Thoracic aorta (tissue), 2 donors: ENCODE results near the gene TNNC1. TPM values are rescaled to one million over a fixed set of nuclear protein-coding genes. Genes with fewer than 3 reads are reported as not detected.

Experiments
- ATAC-seq: fragments of 150-250 bp; one replicate; pipeline ENCODE4 v1.8.0; 2017; ENCODE audit warnings: low read depth; ENCODE audit not compliant: insufficient number of reproducible peaks, low FRiP score
- DNase-seq: peaks from one replicate; pipeline ENCODE4 v3.0.0-alpha.2; 2020; ENCODE audit warnings: low spot score
- H3K27ac ChIP-seq, 2 donors: fragments of 200-600 bp; sonication (generic); 1 replicate in 1 of 2; 2 replicates in 1 of 2; pipeline ENCODE4 v1.5.1; 2016; ENCODE audit warnings: mild to moderate bottlenecking in 2 of 2, moderate library complexity in 2 of 2
- H3K27me3 ChIP-seq: fragments of 200-600 bp; sonication (generic); replicated peaks from 2 replicates; pipeline ENCODE4 v1.6.0; 2016; ENCODE audit warnings: mild to moderate bottlenecking; ENCODE audit not compliant: insufficient read depth
- H3K36me3 ChIP-seq: fragments of 200-600 bp; sonication (generic); one replicate; pipeline ENCODE4 v1.5.1; 2016
- H3K4me1 ChIP-seq, 2 donors: fragments of 200-600 bp; sonication (generic); 1 replicate in 1 of 2; 2 replicates in 1 of 2; pipeline versions ENCODE4 v1.5.1 to v1.6.0; 2016; ENCODE audit warnings: low read depth in 2 of 2, mild to moderate bottlenecking in 1 of 2; ENCODE audit not compliant: control insufficient read depth in 1 of 2
- H3K4me3 ChIP-seq: fragments of 200-600 bp; sonication (generic); 2 replicates; pipeline ENCODE4 v1.5.1; 2016; ENCODE audit warnings: mild to moderate bottlenecking
- H3K9me3 ChIP-seq: fragments of 200-600 bp; sonication (generic); 2 replicates; pipeline ENCODE4 v1.5.1; 2016
- total RNA-seq, 2 donors: library from RNA; depleted of rRNA; stranded (reverse); fragments of >200 nt; gene quantifications; one replicate each; pipeline versions ENCODE4 v1.1.0 to v1.2.3, GENCODE V29; 2016
- TF ChIP-seq, protein P1 (sequence below): fragments of 200-600 bp; sonication (generic); IDR thresholded peaks from one replicate; pipeline ENCODE4 v1.5.1; 2019; ENCODE audit warnings: antibody characterized with exemption

The TNNC1 gene
- total RNA-seq, 2 donors from 2014 or later = 1.5 to 3.0 TPM

DNA sequence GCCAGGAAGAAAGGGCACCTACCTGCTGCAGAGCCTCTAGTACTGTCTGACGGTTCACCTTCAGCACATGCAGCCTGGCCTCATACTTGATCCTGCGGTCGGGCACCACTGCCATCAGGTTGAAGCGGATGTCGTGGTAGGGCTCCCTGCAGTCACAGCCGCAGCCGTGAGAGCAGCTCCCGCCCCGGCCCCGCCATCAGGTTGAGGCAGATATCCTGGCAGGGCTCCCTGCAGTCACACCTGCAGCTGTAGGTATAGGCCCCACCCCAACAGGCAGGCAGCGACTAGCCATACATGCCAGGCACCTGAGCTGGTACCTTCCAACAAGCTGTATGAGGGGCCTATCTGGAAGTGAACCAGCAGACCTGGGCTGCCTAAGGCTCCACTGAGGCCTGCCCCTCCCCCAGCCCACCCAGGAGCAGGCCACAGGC, 47.6 kb downstream of the TNNC1 start:
- no peak for DNase-seq
- Histone ChIP-seq H3K27ac (no peak overlapping the region), H3K4me1 (peaks cover 13 to 24% of the 10 kb centered on the region in 2 donors), H3K36me3 (peaks cover 61% of the 10 kb centered on the region), H3K27me3 (no peaks in the 10 kb centered on the region), H3K9me3 (no peaks in the 10 kb centered on the region), H3K4me3 (no peak overlapping the region)
- no peak for ATAC-seq
- TF ChIP-seq, protein P1, sequence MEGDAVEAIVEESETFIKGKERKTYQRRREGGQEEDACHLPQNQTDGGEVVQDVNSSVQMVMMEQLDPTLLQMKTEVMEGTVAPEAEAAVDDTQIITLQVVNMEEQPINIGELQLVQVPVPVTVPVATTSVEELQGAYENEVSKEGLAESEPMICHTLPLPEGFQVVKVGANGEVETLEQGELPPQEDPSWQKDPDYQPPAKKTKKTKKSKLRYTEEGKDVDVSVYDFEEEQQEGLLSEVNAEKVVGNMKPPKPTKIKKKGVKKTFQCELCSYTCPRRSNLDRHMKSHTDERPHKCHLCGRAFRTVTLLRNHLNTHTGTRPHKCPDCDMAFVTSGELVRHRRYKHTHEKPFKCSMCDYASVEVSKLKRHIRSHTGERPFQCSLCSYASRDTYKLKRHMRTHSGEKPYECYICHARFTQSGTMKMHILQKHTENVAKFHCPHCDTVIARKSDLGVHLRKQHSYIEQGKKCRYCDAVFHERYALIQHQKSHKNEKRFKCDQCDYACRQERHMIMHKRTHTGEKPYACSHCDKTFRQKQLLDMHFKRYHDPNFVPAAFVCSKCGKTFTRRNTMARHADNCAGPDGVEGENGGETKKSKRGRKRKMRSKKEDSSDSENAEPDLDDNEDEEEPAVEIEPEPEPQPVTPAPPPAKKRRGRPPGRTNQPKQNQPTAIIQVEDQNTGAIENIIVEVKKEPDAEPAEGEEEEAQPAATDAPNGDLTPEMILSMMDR = no peak

DNA sequence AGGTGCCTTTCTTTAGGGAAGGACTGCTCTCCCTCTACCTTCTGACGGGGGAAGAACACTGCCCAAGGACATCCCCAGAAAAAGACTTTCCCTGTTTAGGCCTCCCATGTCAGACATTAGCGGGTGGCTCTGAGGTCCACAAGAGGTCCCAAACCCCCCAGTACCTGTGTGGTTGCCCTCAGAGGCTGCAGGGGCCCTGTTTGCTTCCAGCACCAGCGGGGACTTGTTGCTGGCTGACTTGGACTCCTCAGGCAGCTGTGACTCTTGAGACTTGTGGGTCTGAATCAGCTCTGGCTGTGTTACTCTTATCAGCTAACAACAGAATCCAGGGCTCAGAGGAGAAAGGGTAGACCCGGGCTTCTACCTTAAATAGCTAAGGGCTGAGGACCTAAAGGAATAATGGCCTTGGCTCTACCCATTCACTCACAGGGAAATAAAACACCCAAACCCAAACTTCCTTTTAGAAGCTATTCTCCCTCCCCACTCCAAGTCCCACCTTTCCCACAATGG, 48.2 kb downstream of the TNNC1 start:
- no peak for DNase-seq
- peaks cover 67% of the 10 kb centered on the region for H3K36me3 ChIP-seq
- H3K27ac ChIP-seq = no peak overlapping the region
- ATAC-seq = no peak
- no peak overlapping the region for H3K4me3 ChIP-seq
- H3K9me3 ChIP-seq = no peaks in the 10 kb centered on the region
- no peaks in the 10 kb centered on the region for H3K27me3 ChIP-seq
- H3K4me1 ChIP-seq = peaks cover 10 to 22% of the 10 kb centered on the region in 2 donors
- TF ChIP-seq, protein P1 = no peak

DNA sequence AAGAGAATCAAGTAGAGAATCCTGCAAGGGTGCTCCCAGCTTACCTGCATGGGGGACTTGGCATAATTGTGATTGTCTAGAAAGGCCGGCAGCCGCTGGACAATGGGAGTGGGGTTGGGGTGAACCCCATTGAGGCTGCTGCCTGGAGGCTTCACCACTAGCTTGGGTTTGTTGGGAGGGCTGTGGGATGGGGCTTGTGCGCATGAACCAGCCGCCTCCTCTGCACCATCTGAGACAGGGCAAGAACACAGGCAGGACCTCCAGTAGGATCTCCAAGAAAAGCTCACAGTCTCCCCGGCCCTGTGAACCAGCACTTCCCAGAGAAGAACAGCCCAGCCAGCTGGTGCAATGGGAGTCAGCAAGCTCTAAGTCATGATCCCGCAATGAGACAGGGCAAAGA, 48.8 kb downstream of the TNNC1 start:
- no peak overlapping the region for H3K4me3 ChIP-seq
- no peaks in the 10 kb centered on the region for H3K9me3 ChIP-seq
- peaks cover 10 to 22% of the 10 kb centered on the region in 2 donors for H3K4me1 ChIP-seq
- H3K36me3 ChIP-seq = peaks cover 72% of the 10 kb centered on the region
- TF ChIP-seq, protein P1 = no peak
- DNase-seq (no peak), ATAC-seq (no peak)
- H3K27ac ChIP-seq = no peak overlapping the region
- no peaks in the 10 kb centered on the region for H3K27me3 ChIP-seq

GRCh38 chr3:52404391-52404790, 49.5 kb downstream of the TNNC1 start:
- ATAC-seq = no peak
- Histone ChIP-seq H3K9me3 (no peaks in the 10 kb centered on the region), H3K4me3 (no peak overlapping the region), H3K36me3 (peaks cover 72% of the 10 kb centered on the region), H3K4me1 (peaks cover 10 to 21% of the 10 kb centered on the region in 2 donors), H3K27ac (no peak overlapping the region), H3K27me3 (no peaks in the 10 kb centered on the region)
- TF ChIP-seq, protein P1 = no peak
- no peak for DNase-seq

DNA sequence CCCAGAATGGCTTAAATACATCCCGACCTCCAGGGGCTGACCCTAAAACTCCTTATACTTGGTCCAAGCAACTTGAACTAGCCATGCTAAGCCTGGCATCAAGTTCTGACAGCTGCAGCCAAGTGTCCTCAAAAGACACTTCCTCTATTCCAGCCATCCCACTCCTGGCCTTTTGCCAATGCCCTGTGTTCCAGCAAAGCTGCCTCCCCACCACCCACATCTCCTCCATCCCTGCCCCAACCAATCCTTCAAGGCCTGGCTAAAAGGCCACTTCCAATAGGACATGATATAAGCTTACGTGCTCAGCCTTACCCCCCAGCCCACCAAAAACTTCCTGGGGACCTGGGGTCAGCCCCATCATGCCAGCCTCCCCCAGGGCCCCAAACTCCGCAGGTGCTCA, 49.9 kb downstream of the TNNC1 start:
- DNase-seq = no peak

More for the DNA sequence above, 49.9 kb downstream of the TNNC1 start:
- Histone ChIP-seq H3K9me3 (no peaks in the 10 kb centered on the region), H3K36me3 (peaks cover 72% of the 10 kb centered on the region), H3K27me3 (no peaks in the 10 kb centered on the region), H3K27ac (no peak overlapping the region), H3K4me3 (no peak overlapping the region), H3K4me1 (peaks cover 7 to 17% of the 10 kb centered on the region in 2 donors)
- no peak for ATAC-seq
- TF ChIP-seq, protein P1 = no peak
